ENCODE data around the gene HNF4A.

- TF ChIP-seq CTCF (IDR thresholded peaks at IDR 0.05) (no peak), POLR2A (IDR thresholded peaks at IDR 0.05) (no peak), POLR2AphosphoS5 (IDR thresholded peaks at IDR 0.05) (peak in 2 of 4 donors; percentile 27 to 46), EP300 (IDR thresholded peaks at IDR 0.05) (peak in 1 of 4 donors; percentile 60)
Measured at GRCh38 chr20:44467289-44467883, 111.9 kb downstream of the HNF4A start.

All from sigmoid colon (tissue), 4 donors.